Retinal pigment epithelial cell (primary cell): ENCODE results near the gene GABPA.

Experiments
- DNase-seq: peaks from one replicate; pipeline ENCODE4 v3.0.0-alpha.2; 2010; ENCODE audit warnings: low read depth
- H3K4me3 ChIP-seq: 2 replicates; pipeline ENCODE4 v1.5.1; 2011; ENCODE audit warnings: mild to moderate bottlenecking, low read length, control low read depth, moderate library complexity
- CTCF ChIP-seq: conservative IDR thresholded peaks from 2 replicates; pipeline ENCODE4 v1.5.1; 2011; ENCODE audit warnings: low read depth, low read length, control low read depth, inconsistent platforms

Gene GABPA

DNA sequence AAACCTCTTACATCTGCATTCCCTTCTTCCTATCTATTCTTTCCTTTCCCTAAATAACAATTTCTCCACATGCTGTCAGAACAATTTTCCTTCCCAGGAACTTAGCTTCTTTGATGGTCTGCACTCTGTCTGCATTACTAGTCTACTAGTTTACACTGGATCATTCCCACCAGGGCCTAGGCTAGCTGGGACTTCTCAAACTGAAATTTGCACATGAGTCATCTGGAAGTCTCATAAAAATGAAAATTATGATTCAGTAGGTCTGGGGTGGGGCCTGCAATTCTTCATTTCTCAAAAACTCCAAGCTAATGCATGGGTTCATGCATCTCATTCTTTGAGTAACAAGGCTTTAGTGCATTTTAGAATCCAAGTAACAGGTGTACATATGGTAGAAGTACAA lies 74.2 kb downstream of the GABPA start:
- no peak for DNase-seq
- TF ChIP-seq CTCF = no peak
- no peak overlapping the region for H3K4me3 ChIP-seq

GRCh38 chr21:25811186-25811585 lies 76.4 kb downstream of the GABPA start:
- TF ChIP-seq CTCF = no peak
- DNase-seq = no peak
- H3K4me3 ChIP-seq = no peak overlapping the region

DNA sequence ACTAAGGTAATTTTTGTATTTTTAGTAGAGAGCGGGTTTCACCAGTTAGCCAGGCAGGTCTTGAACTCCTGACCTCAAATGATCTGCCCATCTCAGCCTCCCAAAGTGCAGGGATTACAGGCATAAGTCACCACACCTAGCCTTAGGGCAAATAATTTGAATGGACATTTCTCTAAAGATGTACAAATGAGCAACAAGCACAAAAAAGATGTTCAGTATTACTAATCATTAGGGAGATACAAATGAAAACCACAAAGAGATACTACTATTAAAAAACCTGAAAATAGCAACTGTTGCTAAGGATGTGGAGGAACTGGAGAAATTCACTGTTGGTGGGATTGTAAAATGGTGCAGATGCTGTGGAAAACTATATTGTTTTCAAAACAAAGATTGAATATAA lies 79.1 kb downstream of the GABPA start:
- no peak for DNase-seq
- TF ChIP-seq CTCF = no peak
- no peak overlapping the region for H3K4me3 ChIP-seq

DNA sequence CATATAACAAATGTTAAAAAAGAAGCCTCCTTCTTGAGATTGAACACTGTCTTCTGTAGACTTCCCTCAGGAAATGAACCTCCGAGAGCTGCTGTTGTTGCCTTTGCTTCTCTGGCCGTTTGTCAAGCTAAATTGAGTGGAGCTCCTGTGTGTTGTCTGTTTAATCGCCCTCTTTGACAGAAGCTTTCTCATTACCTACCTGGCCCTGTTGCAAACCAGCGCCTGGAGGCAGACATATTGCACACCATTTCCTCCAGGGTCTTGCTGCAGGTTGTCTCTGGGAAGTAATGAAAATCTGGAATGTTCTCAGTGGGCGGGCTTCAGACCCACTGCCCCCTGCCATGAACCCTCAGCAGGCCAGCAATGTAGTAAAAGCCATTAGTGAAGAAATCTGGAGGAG lies 83.3 kb downstream of the GABPA start:
- no peak for DNase-seq
- TF ChIP-seq CTCF = no peak
- no peak overlapping the region for H3K4me3 ChIP-seq

GRCh38 chr21:25818551-25818950 lies 83.8 kb downstream of the GABPA start:
- DNase-seq = no peak
- H3K4me3 ChIP-seq = no peak overlapping the region
- no peak for TF ChIP-seq CTCF
